Activated B cell treated with CpG ODN at 0.5 μM for 24 hours (primary cell): Measurements from ENCODE around the gene DCP2. TPM values are rescaled to one million over a fixed set of nuclear protein-coding genes. Genes with fewer than 3 reads are reported as not detected.

ENCODE experiments used
- ATAC-seq: fragments of 200-7000 bp; cut with Tn5 transposase; one replicate; pipeline ENCODE4 v1.10.0; 2021; ENCODE audit warnings: low read depth, mild to moderate bottlenecking, moderate library complexity
- CTCF ChIA-PET: fragments of 350-600 bp; sonication (Branson Sonifier 250); formaldehyde crosslinking; loops from one replicate; lab custom pipeline; 2021; ENCODE audit warnings: antibody characterized with exemption; lab: Charles Lee
- POLR2A ChIA-PET: fragments of 350-600 bp; sonication (Branson Sonifier 250); formaldehyde crosslinking; loops from one replicate; lab custom pipeline; 2021; ENCODE audit warnings: antibody characterized with exemption; lab: Charles Lee
- DNase-seq: peaks from one replicate; pipeline ENCODE4 v3.0.0; 2022
- H3K27ac Mint-ChIP-seq: one replicate; pipeline ENCODE4 v1.8.0; 2020; ENCODE audit warnings: mixed read lengths
- H3K27me3 Mint-ChIP-seq: one replicate; pipeline ENCODE4 v1.8.0; 2021; ENCODE audit warnings: mixed read lengths
- H3K36me3 Mint-ChIP-seq: one replicate; pipeline ENCODE4 v1.8.0; 2021; ENCODE audit warnings: low read depth, mixed read lengths
- H3K4me1 Mint-ChIP-seq: one replicate; pipeline ENCODE4 v1.8.0; 2021; ENCODE audit warnings: mixed read lengths
- H3K4me3 Mint-ChIP-seq: one replicate; pipeline ENCODE4 v1.8.0; 2020; ENCODE audit warnings: mild to moderate bottlenecking, mixed read lengths
- H3K9me3 Mint-ChIP-seq: one replicate; pipeline ENCODE4 v1.8.0; 2020; ENCODE audit warnings: mixed read lengths
- CTCF ChIP-seq: fragments of 200-600 bp; IDR thresholded peaks from one replicate; pipeline ENCODE4 v1.8.0; 2022; ENCODE audit warnings: antibody characterized with exemption, mild to moderate bottlenecking
- intact Hi-C: fragments of 100-400 bp; cut with micrococcal nuclease; formaldehyde crosslinking; loops from one replicate; pipeline ENCODE4 v1.15.1; 2024
- total RNA-seq: library from RNA; stranded (reverse); gene quantifications from 2 replicates; pipeline ENCODE4 v1.2.3, GENCODE V29; 2022

DCP2 gene
- total RNA-seq, 1 donor from 2014 or later: 56.0 TPM

GRCh38 chr5:112996830-112997374 lies 20.3 kb downstream of the DCP2 start:
- Mint-ChIP-seq H3K27ac (no peak overlapping the region), H3K9me3 (no peaks in the 10 kb centered on the region), H3K4me3 (no peak overlapping the region), H3K36me3 (peaks cover 71% of the 10 kb centered on the region), H3K27me3 (no peaks in the 10 kb centered on the region), H3K4me1 (peaks cover 9% of the 10 kb centered on the region)
- TF ChIP-seq CTCF: no peak
- ATAC-seq (no peak), DNase-seq (no peak)
- CTCF ChIA-PET: interaction anchor here (0.8 to 2.9 kb wide), 19 partner anchors 10 to 615 kb away, joined by 3 to 39 read pairs (median 8); partner anchors contain the start of genes DCP2, REEP5, SRP19 and YTHDC2
- intact Hi-C loops: loop anchor here (1.0 to 10.0 kb wide), 5 partner anchors 333 to 1458 kb away; partner anchors contain the start of gene YTHDC2
- POLR2A ChIA-PET: no interaction called here

GRCh38 chr5:112998296-112998695 lies 21.7 kb downstream of the DCP2 start:
- intact Hi-C loops: loop anchor here (10.0 kb wide), 1 partner anchor 1457 kb away; no protein-coding TSS in a partner anchor
- ChIA-PET CTCF (interaction anchor here (1.8 kb wide), 1 partner anchor 381 kb away, joined by 6 read pairs; no protein-coding TSS in a partner anchor), POLR2A (no interaction called here)

GRCh38 chr5:113000466-113000865 lies 23.9 kb downstream of the DCP2 start:
- H3K36me3 Mint-ChIP-seq: peaks cover 76% of the 10 kb centered on the region
- no peaks in the 10 kb centered on the region for H3K9me3 Mint-ChIP-seq
- ChIA-PET CTCF (no interaction called here), POLR2A (no interaction called here)
- no peak for DNase-seq
- TF ChIP-seq CTCF: no peak
- no peak overlapping the region for H3K4me3 Mint-ChIP-seq
- H3K4me1 Mint-ChIP-seq: peaks cover 7% of the 10 kb centered on the region
- intact Hi-C loops: no loop called here
- no peak overlapping the region for H3K27ac Mint-ChIP-seq
- no peaks in the 10 kb centered on the region for H3K27me3 Mint-ChIP-seq
- ATAC-seq: no peak

More at GRCh38 chr5:112998296-112998695, 21.7 kb downstream of the DCP2 start:
- TF ChIP-seq CTCF: no peak
- peaks cover 7% of the 10 kb centered on the region for H3K4me1 Mint-ChIP-seq
- H3K9me3 Mint-ChIP-seq: no peaks in the 10 kb centered on the region
- peaks cover 71% of the 10 kb centered on the region for H3K36me3 Mint-ChIP-seq
- no peak overlapping the region for H3K4me3 Mint-ChIP-seq
- no peak overlapping the region for H3K27ac Mint-ChIP-seq
- no peaks in the 10 kb centered on the region for H3K27me3 Mint-ChIP-seq
- no peak for DNase-seq
- ATAC-seq: no peak

- CTCF ChIA-PET: no interaction called here
- POLR2A ChIA-PET: interaction anchor here (0.6 kb wide), 1 partner anchor 42 kb away, joined by 3 read pairs; no protein-coding TSS in a partner anchor
- intact Hi-C loops: no loop called here
- no peak overlapping the region for H3K27ac Mint-ChIP-seq
- H3K4me1 Mint-ChIP-seq: no peaks in the 10 kb centered on the region
- peaks cover 75% of the 10 kb centered on the region for H3K36me3 Mint-ChIP-seq
- TF ChIP-seq CTCF: no peak
- H3K4me3 Mint-ChIP-seq: no peak overlapping the region
- no peaks in the 10 kb centered on the region for H3K9me3 Mint-ChIP-seq
- no peak for DNase-seq
- no peaks in the 10 kb centered on the region for H3K27me3 Mint-ChIP-seq
- ATAC-seq: no peak
Observed at GRCh38 chr5:113002423-113002822, 25.8 kb downstream of the DCP2 start.

- POLR2A ChIA-PET: no interaction called here
- DNase-seq: no peak
- no peaks in the 10 kb centered on the region for H3K27me3 Mint-ChIP-seq
- H3K36me3 Mint-ChIP-seq: peaks cover 79% of the 10 kb centered on the region
- no peak for ATAC-seq
- TF ChIP-seq CTCF: no peak
- no peak overlapping the region for H3K4me3 Mint-ChIP-seq
- H3K27ac Mint-ChIP-seq: no peak overlapping the region
- CTCF ChIA-PET: no interaction called here
- no peaks in the 10 kb centered on the region for H3K9me3 Mint-ChIP-seq
- H3K4me1 Mint-ChIP-seq: no peaks in the 10 kb centered on the region
- intact Hi-C loops: no loop called here
Observed at GRCh38 chr5:113003763-113004162, 27.2 kb downstream of the DCP2 start.
